ENCODE data around the gene NNAT.
A peak's percentile ranks its signal among the peaks of the same experiment; 100 is the strongest.

The NNAT gene

GRCh38 chr20:37523012-37523391, 2.0 kb downstream of the NNAT start:
- Histone ChIP-seq H3K4me3 (no peak overlapping the region), H3K9ac (no peak overlapping the region), H3K27me3 (peaks cover 30% of the 10 kb centered on the region; the same call in 1 of the 2 replicates), H3K4me1 (peaks cover 26% of the 10 kb centered on the region), H3K4me2 (no peak overlapping the region), H3K9me3 (peaks cover 22% of the 10 kb centered on the region), H4K20me1 (peaks cover 83% of the 10 kb centered on the region), H3K36me3 (peaks cover 24% of the 10 kb centered on the region), H3K27ac (no peak overlapping the region)
- TF ChIP-seq Cebpa-rat (IDR thresholded peaks at IDR 0.05), result no peak

- Histone ChIP-seq H4K20me1 (peaks cover 72% of the 10 kb centered on the region), H3K4me2 (no peak overlapping the region), H3K36me3 (peaks cover 17% of the 10 kb centered on the region), H3K27me3 (peaks cover 30% of the 10 kb centered on the region; the same call in 1 of the 2 replicates), H3K9me3 (peaks cover 22% of the 10 kb centered on the region), H3K9ac (no peak overlapping the region), H3K4me3 (no peak overlapping the region), H3K4me1 (peaks cover 34% of the 10 kb centered on the region), H3K27ac (no peak overlapping the region)
- no peak for TF ChIP-seq Cebpa-rat (IDR thresholded peaks at IDR 0.05)
These were observed 3.1 kb downstream of the NNAT start for GRCh38 chr20:37523911-37524700.

- no peak for TF ChIP-seq Cebpa-rat (IDR thresholded peaks at IDR 0.05)
- Histone ChIP-seq H3K9me3 (peaks cover 20% of the 10 kb centered on the region), H3K27me3 (peaks cover 30% of the 10 kb centered on the region; the same call in 1 of the 2 replicates), H3K4me2 (peak overlapping the region; percentile 99; the same call in 1 of the 2 replicates), H3K27ac (no peak overlapping the region), H3K4me1 (peaks cover 30% of the 10 kb centered on the region), H3K36me3 (peaks cover 15% of the 10 kb centered on the region), H3K9ac (no peak overlapping the region), H3K4me3 (no peak overlapping the region), H4K20me1 (peaks cover 62% of the 10 kb centered on the region)
These were observed 4.0 kb downstream of the NNAT start for GRCh38 chr20:37524859-37525708.

- H3K4me3 ChIP-seq, result no peak overlapping the region
- H4K20me1 ChIP-seq, result peaks cover 55% of the 10 kb centered on the region
- peak overlapping the region; percentile 99 for H3K4me2 ChIP-seq
- peaks cover 30% of the 10 kb centered on the region; the same call in 1 of the 2 replicates for H3K27me3 ChIP-seq
- H3K4me1 ChIP-seq, result peaks cover 30% of the 10 kb centered on the region
- no peak overlapping the region for H3K9ac ChIP-seq
- no peak for TF ChIP-seq Cebpa-rat (IDR thresholded peaks at IDR 0.05)
- H3K27ac ChIP-seq, result no peak overlapping the region
- H3K36me3 ChIP-seq, result peaks cover 8% of the 10 kb centered on the region
- peaks cover 12% of the 10 kb centered on the region for H3K9me3 ChIP-seq
These were observed 4.8 kb downstream of the NNAT start for GRCh38 chr20:37525810-37526209.

GRCh38 chr20:37526238-37526838, 5.3 kb downstream of the NNAT start:
- Histone ChIP-seq H3K4me3 (peak overlapping the region; percentile 94), H3K9ac (peak overlapping the region; percentile 96), H3K27me3 (peaks cover 30% of the 10 kb centered on the region; the same call in 1 of the 2 replicates), H3K27ac (no peak overlapping the region), H3K4me1 (peaks cover 30% of the 10 kb centered on the region), H3K9me3 (peaks cover 7% of the 10 kb centered on the region), H3K36me3 (peaks cover 2% of the 10 kb centered on the region), H3K4me2 (peak overlapping the region; percentile 99), H4K20me1 (peaks cover 51% of the 10 kb centered on the region)
- TF ChIP-seq Cebpa-rat (IDR thresholded peaks at IDR 0.05), result no peak

GRCh38 chr20:37526839-37527637, 6.0 kb downstream of the NNAT start:
- Histone ChIP-seq H4K20me1 (peaks cover 47% of the 10 kb centered on the region), H3K4me3 (peak overlapping the region; percentile 94), H3K27me3 (peaks cover 30% of the 10 kb centered on the region; the same call in 1 of the 2 replicates), H3K4me2 (peak overlapping the region; percentile 99), H3K9me3 (peaks cover under 1% of the 10 kb centered on the region; the same call in 1 of the 2 replicates), H3K36me3 (no peaks in the 10 kb centered on the region), H3K27ac (peak overlapping the region; percentile 99), H3K9ac (peak overlapping the region; percentile 96), H3K4me1 (peaks cover 30% of the 10 kb centered on the region)
- no peak for TF ChIP-seq Cebpa-rat (IDR thresholded peaks at IDR 0.05)

GRCh38 chr20:37527638-37528445, 6.8 kb downstream of the NNAT start, which contains the start of gene BLCAP:
Gene BLCAP, minus strand, starts transcription at chr20:37527876. Its CDS starts 8,702 bp downstream, at chr20:37519174.
- Histone ChIP-seq H3K27me3 (peaks cover 30% of the 10 kb centered on the region; the same call in 1 of the 2 replicates), H4K20me1 (peaks cover 43% of the 10 kb centered on the region), H3K4me2 (peak within 1 kb of the TSS; percentile 99), H3K4me3 (peak within 1 kb of the TSS; percentile 94), H3K9ac (peak within 1 kb of the TSS; percentile 96), H3K9me3 (no peaks in the 10 kb centered on the region), H3K4me1 (peaks cover 34% of the 10 kb centered on the region), H3K36me3 (no peaks in the 10 kb centered on the region), H3K27ac (peak within 1 kb of the TSS; percentile 99)
- TF ChIP-seq Cebpa-rat (IDR thresholded peaks at IDR 0.05), result no peak

Measured in BLaER1 (cell line).